Nasal cavity respiratory epithelium epithelial cell of viscerocranial mucosa (primary cell): ENCODE measurements around the gene STAT1. TPM values are rescaled to one million over a fixed set of nuclear protein-coding genes. Genes with fewer than 3 reads are reported as not detected.

ENCODE experiments used
- total RNA-seq: library from RNA; depleted of rRNA; stranded (reverse); fragments of >200 nt; gene quantifications from 2 replicates; pipeline ENCODE4 v1.2.3, GENCODE V29; 2014

Gene STAT1
- 59.5 and 71.5 TPM in 2 replicates for total RNA-seq

GRCh38 chr2:191013932-191014652 lies at the start of gene STAT1:
Gene STAT1 (minus strand): TSS chr2:191014171. CDS start chr2:191010003, 4,168 bp downstream.

Other genes with a start within 250 kb of the STAT1 start
- 137 and 188 TPM in 2 replicates for gene GLS, start 133.3 kb downstream of the STAT1 start, total RNA-seq
- 9.2 and 10.9 TPM in 2 replicates for gene STAT4, start 136.8 kb upstream of the STAT1 start, total RNA-seq
- gene MYO1B, start 231.2 kb upstream of the STAT1 start, total RNA-seq = 405 and 429 TPM in 2 replicates